Posterior cingulate gyrus (tissue), 11 donors: Measurements from ENCODE around the gene RGS13.

Source experiments
- DNase-seq, 10 donors: peaks; one replicate each; pipeline versions ENCODE4 v3.0.0 to v3.0.0-alpha.2; 2020 to 2021; ENCODE audit warnings: mixed read lengths in 3 of 10
- intact Hi-C: fragments of 100-400 bp; cut with DNase I; formaldehyde crosslinking; loops from one replicate; pipeline ENCODE4 v1.15.1; 2023

Gene RGS13

DNA sequence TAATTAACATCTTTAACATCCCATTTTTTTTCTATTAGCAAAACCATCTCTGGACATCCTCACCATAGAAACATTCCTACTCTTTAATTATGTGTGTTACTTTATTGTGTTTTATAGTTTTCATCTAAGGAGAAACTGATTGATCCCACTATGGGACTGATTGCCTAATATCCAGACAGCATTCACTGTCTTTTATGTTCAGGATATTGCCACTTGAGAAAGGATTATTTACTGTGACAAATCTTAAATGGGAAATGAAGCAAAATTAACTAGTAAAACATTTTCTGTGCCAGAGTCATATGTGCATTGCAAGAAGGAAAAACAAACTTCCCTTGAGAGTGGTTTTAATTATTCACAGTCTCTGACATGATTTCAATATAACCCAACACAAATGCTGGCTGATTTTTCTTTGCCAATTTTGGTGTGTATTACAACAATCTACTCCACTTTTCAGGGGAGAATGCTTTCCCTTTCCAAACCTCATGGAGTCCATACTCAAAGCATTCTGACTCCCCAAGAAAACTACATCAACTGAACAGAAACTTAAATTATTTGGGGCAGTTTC lies 15.8 kb upstream of the RGS13 start:
- intact Hi-C loops: no loop called here
- no peak for DNase-seq

GRCh38 chr1:192626366-192627179 lies 9.4 kb upstream of the RGS13 start:
- DNase-seq: no peak
- intact Hi-C loops: no loop called here

GRCh38 chr1:192627901-192628300 lies 8.0 kb upstream of the RGS13 start:
- intact Hi-C loops: no loop called here
- no peak for DNase-seq

DNA sequence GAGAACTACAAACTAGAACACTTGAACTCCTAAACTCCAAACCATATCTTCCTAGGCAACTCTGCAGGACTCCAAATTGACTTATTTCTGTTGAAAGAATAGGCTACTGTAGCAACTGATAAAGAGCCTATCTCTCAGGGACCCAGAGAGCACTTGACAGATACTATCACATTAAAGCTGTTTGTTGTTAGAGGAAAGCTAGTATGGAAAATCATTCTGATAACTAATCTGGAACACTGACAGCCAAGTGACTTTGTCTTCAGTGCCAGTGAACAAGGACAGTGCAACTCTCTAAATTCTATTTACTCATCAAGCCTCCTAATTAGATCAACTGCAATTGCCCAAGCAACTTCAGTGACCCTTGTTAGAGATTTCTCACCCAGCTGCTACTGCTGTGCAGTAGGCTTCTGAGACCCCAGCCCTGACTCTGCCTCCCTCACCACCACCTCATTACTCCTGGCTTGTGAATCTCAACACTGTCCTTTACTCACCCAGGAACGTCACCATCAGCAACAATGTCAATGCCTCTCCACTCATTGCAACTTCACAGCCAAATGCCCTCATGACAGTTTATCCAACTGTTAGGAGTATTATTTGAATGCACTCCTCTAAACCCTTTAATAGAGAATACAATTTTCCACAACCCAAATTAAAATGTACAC lies 7.4 kb upstream of the RGS13 start:
- no peak for DNase-seq
- intact Hi-C loops: no loop called here

DNA sequence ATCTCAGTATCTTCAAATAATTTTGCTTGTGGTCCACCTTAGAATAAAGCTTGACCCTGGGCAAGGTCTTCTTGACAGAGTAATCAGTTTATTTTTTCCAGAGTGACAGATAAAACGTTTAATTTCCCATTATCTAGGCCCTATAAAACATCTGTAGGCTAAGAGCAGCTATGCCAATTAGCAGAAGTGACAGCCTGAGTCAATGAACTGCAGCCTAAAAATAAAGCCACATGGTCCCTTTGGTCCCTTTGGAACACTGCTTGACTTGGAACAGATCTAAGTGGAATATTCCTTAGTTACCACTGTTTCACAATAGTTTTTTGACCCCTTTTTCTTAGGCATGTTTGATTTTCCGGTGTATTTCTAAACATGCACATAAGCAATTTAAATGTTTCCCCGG lies 6.3 kb upstream of the RGS13 start:
- no peak for DNase-seq
- intact Hi-C loops: no loop called here

GRCh38 chr1:192630521-192631287 lies 5.2 kb upstream of the RGS13 start:
- intact Hi-C loops: no loop called here
- no peak for DNase-seq

DNA sequence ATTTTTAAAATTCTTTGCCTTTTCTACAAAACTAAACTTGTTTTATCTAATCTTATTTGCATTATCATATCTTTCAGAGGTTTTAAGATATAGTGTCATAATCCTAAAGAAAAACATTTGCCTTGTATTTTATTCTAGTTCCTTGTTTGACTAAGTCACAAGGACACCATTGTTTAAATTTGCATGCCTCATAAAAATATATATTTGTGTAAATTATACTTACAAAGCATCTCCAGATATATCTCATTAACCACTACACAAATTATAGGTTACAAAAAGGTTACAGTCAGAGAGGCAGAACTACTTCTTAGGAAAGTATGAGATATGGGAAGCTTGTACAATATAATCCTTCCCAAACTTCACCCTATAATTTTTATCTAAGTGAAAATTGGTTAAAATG lies 4.2 kb upstream of the RGS13 start:
- intact Hi-C loops: no loop called here

GRCh38 chr1:192632188-192632587 lies 3.8 kb upstream of the RGS13 start:
- DNase-seq: no peak

More for the DNA sequence above, 4.2 kb upstream of the RGS13 start:
- DNase-seq: no peak

DNA sequence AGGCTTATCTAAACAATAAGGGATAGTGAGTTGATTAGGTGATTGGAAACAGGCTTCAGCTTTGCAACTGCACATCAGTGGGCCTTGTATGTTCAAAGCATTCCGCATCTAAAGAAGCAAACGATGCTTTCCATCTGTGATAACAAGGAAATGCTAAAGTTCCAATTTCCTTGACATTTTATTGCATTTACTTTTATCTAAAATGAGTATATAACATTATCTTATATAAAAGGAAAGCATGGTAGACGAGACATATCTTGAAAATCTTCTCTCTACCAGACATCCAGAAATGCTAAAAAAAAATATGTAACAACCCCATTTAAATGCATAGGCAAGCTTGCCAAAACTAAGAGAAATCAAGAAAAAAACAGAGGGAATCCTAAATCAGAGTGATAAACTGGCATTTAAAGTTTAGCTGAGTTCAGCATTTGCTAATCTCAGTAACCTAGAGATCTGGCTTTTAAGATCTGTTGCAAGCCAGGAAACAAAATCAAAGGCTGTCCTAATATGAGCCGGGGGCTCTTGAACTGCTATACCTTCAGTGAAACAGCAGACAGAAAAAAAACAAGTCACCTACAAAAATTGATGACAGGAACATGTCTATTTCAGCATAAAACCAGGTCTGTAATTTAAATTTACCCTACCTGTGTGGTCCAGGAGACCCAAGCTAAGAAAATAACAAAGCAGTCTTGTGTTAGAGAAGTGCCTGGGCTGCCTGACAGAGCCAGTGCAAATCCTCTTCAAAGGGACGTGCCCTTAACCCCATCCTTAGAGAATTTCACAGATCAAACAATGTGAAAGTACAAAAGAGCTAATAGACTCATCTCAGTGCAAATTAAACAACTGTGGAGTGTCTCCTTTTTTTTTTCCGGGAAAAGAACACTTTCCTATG lies 3.1 kb upstream of the RGS13 start:
- DNase-seq: no peak
- intact Hi-C loops: no loop called here

More at GRCh38 chr1:192632188-192632587, 3.8 kb upstream of the RGS13 start:
- intact Hi-C loops: no loop called here

DNA sequence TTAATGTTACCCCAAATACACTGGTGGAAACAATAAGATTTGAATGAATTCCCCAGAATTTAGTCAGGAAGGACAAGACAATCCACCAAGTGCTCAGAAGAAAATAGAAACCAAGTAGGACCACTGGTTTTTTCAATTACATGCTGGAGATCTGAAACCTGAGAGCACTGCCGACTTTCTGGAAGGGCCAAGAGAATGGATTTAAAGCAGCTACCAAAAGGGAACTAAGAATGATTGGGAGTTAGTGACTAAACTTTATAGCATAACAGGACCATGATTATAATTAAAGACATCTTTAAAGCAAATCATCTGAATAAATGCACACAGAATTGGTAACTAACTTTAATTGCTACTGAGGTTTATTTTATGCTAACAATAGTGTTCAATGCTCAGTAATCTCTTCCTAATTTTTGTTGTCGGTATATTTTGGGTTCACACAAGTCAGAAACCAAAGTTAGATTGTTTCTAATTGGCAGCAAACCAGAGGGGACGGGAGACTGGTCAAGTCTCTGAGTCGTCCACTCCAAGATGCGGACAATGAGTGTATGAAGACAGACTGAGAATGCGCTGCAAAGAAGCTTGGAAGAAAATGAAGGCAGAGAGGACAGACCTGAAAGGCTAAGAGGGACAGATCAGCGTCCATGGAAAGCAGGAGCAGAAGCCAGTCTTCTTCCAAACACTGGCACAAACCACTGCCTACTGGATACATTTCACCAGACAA lies 2.3 kb upstream of the RGS13 start:
- no peak for DNase-seq
- intact Hi-C loops: no loop called here

DNA sequence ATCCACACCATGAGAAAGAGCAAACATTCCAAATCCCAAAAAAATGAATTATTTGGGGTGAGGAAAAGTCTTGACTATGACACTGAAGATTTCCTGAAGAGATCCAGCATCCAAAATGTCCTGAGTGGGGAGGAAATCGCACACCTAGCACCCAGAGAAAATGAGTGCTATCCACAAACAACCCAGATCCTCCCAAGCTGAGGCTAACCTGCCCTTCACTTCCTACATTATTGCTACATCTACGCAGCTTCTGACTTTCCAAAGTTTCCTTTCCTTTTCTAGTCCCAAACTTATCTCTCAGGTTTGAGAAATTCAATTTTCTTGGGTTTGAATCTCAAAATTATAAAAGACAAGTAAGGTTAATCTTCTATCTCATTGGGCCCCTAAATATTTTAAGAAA lies 906 bp upstream of the RGS13 start:
- no peak for DNase-seq
- intact Hi-C loops: no loop called here

GRCh38 chr1:192639607-192640368 lies 3.8 kb downstream of the RGS13 start:
- intact Hi-C loops: no loop called here
- no peak for DNase-seq

DNA sequence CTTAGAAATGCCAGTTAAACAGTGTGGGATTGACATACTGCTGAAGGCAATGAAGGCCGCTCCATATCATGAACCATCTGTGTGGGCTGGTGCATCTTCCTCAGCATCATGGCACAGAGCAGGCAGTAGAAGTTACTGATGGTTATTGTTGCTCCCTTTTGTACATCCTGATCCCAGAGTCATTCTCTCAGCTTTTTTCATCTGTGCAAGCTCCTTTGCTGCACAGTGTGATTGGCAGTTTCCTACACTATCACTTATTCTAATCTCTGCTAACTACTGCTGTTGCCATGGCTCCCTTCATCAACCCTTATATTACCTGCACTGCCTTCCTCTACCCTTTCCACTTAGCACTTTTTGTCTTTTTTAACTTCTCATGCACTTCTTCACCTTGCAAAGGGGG lies 16.2 kb downstream of the RGS13 start:
- DNase-seq: no peak
- intact Hi-C loops: no loop called here

- no peak for DNase-seq
- intact Hi-C loops: no loop called here
These were observed 18.2 kb downstream of the RGS13 start for GRCh38 chr1:192654120-192654519.

DNA sequence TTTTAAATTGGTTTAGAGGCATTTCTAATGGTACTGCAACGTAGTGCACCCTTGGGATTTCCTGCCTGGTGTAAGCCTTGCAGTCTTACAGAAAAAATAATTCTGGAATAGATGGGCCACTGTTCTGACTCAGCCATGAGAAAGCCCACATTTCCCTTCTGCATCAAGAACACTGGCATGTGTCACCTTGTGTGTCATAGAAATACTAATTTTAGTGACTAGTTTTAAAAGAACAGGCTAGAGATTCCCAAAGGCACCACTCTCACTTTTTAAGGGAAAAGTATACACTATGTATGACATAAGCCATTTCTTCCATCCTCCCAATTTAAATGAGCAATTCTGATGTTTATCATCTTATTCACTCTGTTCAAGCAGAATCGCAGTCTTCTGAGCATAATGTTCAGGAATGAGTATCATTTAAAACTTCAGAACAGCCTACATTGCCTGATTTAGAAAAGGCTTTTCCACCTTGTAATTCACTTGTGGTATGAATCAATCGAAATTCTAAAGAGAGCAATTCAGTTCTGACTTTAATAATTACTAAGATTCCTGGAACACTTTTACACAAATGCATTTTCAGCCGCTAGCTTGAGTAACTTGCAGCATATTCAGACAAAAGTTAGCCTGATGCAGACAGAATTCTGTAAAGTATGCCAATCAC lies 18.8 kb downstream of the RGS13 start:
- no peak for DNase-seq
- intact Hi-C loops: no loop called here

DNA sequence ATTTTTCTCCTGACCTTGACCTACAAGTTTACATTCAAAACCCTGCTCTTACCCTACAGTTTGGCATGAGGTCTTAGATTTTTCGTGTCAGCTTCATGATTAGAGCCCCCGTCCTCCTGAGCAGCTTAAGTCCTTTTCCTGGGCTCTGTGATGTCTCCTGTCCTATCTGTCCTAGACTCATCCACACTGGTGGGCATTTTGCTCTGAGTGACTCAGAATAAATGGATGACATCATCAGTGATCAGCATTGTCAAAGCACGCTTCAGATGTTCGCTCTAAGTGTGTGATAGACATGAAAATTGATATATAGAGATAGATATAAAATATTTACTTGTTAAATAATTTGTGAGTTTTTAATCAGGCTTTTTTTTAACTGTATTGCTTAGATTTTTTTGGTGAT lies 21.8 kb downstream of the RGS13 start:
- intact Hi-C loops: no loop called here
- DNase-seq: no peak

GRCh38 chr1:192658255-192658654 lies 22.3 kb downstream of the RGS13 start:
- DNase-seq: no peak
- intact Hi-C loops: no loop called here

- intact Hi-C loops: no loop called here
- no peak for DNase-seq
These were observed 24.7 kb downstream of the RGS13 start for GRCh38 chr1:192660613-192661012.
